Testis (tissue), 2 donors: Measurements from ENCODE around the gene FRY.

Source experiments
- POLR2A ChIP-seq: fragments of 450-650 bp; IDR thresholded peaks from one replicate; pipeline ENCODE4 v1.6.1; 2017; ENCODE audit warnings: antibody characterized with exemption, mild to moderate bottlenecking, moderate library complexity
- TF ChIP-seq, protein P1 (sequence below), 3 experiments: fragments of 450-650 bp in 2 of 3; fragments of 200-600 bp in 1 of 3; sonication (generic) in 1 of 3; IDR thresholded peaks; one replicate each; pipeline ENCODE4 v1.5.1; 2016 to 2019; ENCODE audit warnings: antibody characterized with exemption in 3 of 3, mild to moderate bottlenecking in 2 of 3, moderate library complexity in 1 of 3

DNA sequence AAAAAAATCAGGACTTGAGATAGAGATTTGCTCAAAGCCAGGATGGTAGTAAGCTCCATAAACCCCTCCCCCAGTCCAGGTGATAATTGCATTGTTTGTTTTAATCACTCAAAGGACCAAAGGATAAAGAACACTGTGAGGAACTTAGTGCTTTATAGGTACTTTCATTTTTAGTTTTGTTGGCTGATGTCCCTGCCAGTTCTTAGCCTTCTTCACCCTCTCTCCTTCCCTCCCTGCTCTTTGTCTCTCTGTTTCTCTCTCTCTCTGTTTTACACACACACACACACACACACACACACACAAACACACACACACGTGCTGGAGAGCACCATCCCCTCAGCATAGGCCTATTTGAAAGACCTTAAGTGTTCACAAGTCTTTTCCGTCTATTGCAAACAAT, 5.2 kb downstream of the FRY start:
- TF ChIP-seq, protein P1, sequence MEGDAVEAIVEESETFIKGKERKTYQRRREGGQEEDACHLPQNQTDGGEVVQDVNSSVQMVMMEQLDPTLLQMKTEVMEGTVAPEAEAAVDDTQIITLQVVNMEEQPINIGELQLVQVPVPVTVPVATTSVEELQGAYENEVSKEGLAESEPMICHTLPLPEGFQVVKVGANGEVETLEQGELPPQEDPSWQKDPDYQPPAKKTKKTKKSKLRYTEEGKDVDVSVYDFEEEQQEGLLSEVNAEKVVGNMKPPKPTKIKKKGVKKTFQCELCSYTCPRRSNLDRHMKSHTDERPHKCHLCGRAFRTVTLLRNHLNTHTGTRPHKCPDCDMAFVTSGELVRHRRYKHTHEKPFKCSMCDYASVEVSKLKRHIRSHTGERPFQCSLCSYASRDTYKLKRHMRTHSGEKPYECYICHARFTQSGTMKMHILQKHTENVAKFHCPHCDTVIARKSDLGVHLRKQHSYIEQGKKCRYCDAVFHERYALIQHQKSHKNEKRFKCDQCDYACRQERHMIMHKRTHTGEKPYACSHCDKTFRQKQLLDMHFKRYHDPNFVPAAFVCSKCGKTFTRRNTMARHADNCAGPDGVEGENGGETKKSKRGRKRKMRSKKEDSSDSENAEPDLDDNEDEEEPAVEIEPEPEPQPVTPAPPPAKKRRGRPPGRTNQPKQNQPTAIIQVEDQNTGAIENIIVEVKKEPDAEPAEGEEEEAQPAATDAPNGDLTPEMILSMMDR (IDR thresholded peaks at IDR 0.05), result no peak
- no peak for TF ChIP-seq POLR2A
